Measurements from ENCODE around the gene WWC2. TPM values are rescaled to one million over a fixed set of nuclear protein-coding genes. Genes with fewer than 3 reads are reported as not detected.
A peak's percentile ranks its signal among the peaks of the same experiment; 100 is the strongest.
"Not testable (repeated sequence)": the region's sequence is repeated elsewhere in the genome, so short reads cannot be mapped to it uniquely, and the experiment has no call there.

The WWC2 gene
- total RNA-seq, 1 donor: 1.1 TPM

- not testable (repeated sequence) for DNase-seq (ENCODE audit: low read depth in 2 of 3, low spot score in 2 of 3)
Observed at GRCh38 chr4:183193730-183194338, 94.8 kb downstream of the WWC2 start.

- no peak for DNase-seq (ENCODE audit: low read depth in 2 of 3, low spot score in 2 of 3)
Observed at GRCh38 chr4:183195534-183195933, 96.5 kb downstream of the WWC2 start.

- DNase-seq (ENCODE audit: low read depth in 2 of 3, low spot score in 2 of 3): no peak
Observed at GRCh38 chr4:183197140-183197539, 98.1 kb downstream of the WWC2 start.

- no peak for DNase-seq (ENCODE audit: low read depth in 2 of 3, low spot score in 2 of 3)
Observed at GRCh38 chr4:183200453-183200852, 101.4 kb downstream of the WWC2 start.

GRCh38 chr4:183201331-183201730, 102.3 kb downstream of the WWC2 start:
- no peak for DNase-seq (ENCODE audit: low read depth in 2 of 3, low spot score in 2 of 3)

GRCh38 chr4:183202523-183202922, 103.5 kb downstream of the WWC2 start:
- no peak for DNase-seq (ENCODE audit: low read depth in 2 of 3, low spot score in 2 of 3)

GRCh38 chr4:183204793-183205192, 105.7 kb downstream of the WWC2 start:
- DNase-seq (ENCODE audit: low read depth in 2 of 3, low spot score in 2 of 3): no peak

GRCh38 chr4:183205193-183205592, 106.1 kb downstream of the WWC2 start:
- DNase-seq (ENCODE audit: low read depth in 2 of 3, low spot score in 2 of 3): no peak

GRCh38 chr4:183205709-183206108, 106.7 kb downstream of the WWC2 start:
- no peak for DNase-seq (ENCODE audit: low read depth in 2 of 3, low spot score in 2 of 3)

GRCh38 chr4:183211533-183211932, 112.5 kb downstream of the WWC2 start:
- no peak for DNase-seq (ENCODE audit: low read depth in 2 of 3, low spot score in 2 of 3)

- no peak for DNase-seq (ENCODE audit: low read depth in 2 of 3, low spot score in 2 of 3)
Observed at GRCh38 chr4:183213996-183214395, 114.9 kb downstream of the WWC2 start.

- DNase-seq (ENCODE audit: low read depth in 2 of 3, low spot score in 2 of 3): no peak
Observed at GRCh38 chr4:183214912-183215488, 115.9 kb downstream of the WWC2 start.

- no peak for DNase-seq (ENCODE audit: low read depth in 2 of 3, low spot score in 2 of 3)
Observed at GRCh38 chr4:183220236-183220635, 121.2 kb downstream of the WWC2 start.

GRCh38 chr4:183223053-183223452, 124.0 kb downstream of the WWC2 start:
- no peak for DNase-seq (ENCODE audit: low read depth in 2 of 3, low spot score in 2 of 3)

GRCh38 chr4:183229397-183229796, 130.3 kb downstream of the WWC2 start:
- no peak for DNase-seq (ENCODE audit: low read depth in 2 of 3, low spot score in 2 of 3)

- DNase-seq (ENCODE audit: low read depth in 2 of 3, low spot score in 2 of 3): no peak
Observed at GRCh38 chr4:183240581-183241321, 141.7 kb downstream of the WWC2 start.

- DNase-seq (ENCODE audit: low read depth in 2 of 3, low spot score in 2 of 3): no peak
Observed at GRCh38 chr4:183241322-183241640, 142.2 kb downstream of the WWC2 start.

GRCh38 chr4:183241721-183242151, 142.7 kb downstream of the WWC2 start:
- no peak for DNase-seq (ENCODE audit: low read depth in 2 of 3, low spot score in 2 of 3)

- no peak for DNase-seq (ENCODE audit: low read depth in 2 of 3, low spot score in 2 of 3)
Observed at GRCh38 chr4:183242291-183242690, 143.2 kb downstream of the WWC2 start.

- no peak for DNase-seq (ENCODE audit: low read depth in 2 of 3, low spot score in 2 of 3)
Observed at GRCh38 chr4:183244019-183244418, 145.0 kb downstream of the WWC2 start.

- DNase-seq (ENCODE audit: low read depth in 2 of 3, low spot score in 2 of 3): no peak
Observed at GRCh38 chr4:183244506-183244905, 145.4 kb downstream of the WWC2 start.

- peak in 1 of 3 donors; percentile 14 for DNase-seq (ENCODE audit: low read depth in 2 of 3, low spot score in 2 of 3)
Observed at GRCh38 chr4:183248201-183248600, 149.1 kb downstream of the WWC2 start.
